Myometrial cell (primary cell): Measurements from ENCODE around the gene METRN. TPM values are rescaled to one million over a fixed set of nuclear protein-coding genes. Genes with fewer than 3 reads are reported as not detected.

Source experiments
- total RNA-seq: library from RNA; depleted of rRNA; stranded (reverse); fragments of >200 nt; gene quantifications from 2 replicates; pipeline ENCODE4 v1.2.3, GENCODE V29; 2015

METRN gene
- total RNA-seq = 83.3 and 122 TPM in 2 replicates

DNA sequence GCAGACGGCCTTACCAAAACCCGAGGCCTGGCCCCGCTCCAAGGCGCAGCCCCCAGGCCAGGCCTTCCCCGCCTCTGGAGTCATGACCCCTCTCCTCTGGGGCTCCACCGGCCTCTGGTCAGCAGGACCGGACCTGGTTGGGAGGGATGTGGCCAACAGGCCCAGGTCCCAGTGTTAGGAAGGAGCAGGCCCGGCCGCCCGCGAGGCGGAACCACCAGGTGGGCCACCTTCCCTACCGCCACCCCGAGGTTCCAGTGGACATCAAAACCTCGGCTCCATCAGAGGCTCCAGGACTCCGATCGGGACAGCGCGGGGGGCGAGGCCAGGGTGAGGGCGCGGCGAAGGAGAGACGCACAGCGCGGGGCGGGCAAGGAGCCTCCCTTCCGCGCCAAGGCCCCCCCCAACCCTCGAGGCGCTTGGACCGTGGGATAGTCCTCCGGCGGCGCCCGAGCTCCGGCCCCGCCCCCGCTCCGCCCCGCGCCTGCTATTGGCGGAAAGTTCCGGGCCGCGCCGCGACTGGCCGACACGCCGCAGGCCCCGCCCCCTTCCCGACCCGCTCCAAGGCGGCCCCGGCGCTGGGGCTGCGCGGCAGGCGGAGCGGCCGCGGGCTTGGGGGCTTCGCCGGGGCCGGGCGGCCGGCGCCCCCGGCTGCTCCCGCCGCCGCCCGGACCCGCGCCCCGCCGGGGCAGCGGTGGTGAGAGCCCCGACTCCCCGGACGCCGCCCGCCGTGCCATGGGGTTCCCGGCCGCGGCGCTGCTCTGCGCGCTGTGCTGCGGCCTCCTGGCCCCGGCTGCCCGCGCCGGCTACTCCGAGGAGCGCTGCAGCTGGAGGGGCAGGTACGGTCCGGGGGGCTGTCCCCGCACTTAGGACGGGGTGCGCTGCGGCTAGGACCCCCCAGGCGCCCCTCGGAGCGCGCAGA lies at the start of gene METRN:
METRN (plus strand) TSS at position 561 of the 919 bp plus-strand sequence; CDS start at position 733, 172 bp downstream.

DNA sequence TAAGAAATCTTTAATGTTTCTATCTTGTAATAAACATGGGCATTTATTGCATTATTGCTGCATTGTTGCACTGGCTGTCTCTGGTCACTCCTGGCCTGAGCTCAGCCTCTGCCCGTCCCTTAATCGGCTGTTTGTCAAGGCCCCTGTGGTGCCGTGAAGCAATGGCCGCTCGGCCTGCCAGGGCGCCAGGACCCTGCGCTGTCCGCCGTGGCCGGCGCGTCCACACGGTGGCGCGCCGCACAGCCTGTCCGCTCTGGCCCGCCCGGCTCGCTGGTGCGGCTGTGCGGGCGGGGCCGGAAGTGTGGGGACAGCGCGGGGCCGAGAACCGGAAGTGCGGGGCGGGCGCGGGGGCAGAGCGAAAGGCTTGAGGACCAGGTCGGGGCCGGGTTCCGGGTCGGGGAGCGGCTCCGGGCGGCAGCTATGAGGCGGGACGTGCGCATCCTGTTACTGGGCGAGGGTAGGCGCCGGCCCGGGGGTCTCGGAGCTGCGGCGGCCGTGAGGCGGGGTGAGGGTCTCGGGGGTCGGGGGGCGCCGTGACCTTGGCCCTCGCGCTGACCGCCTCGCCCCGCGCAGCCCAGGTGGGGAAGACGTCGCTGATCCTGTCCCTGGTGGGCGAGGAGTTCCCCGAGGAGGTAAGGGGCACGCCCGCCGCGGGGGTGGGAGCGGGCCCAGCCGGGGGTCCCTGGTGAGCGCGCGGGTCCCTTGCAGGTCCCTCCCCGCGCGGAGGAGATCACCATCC lies 47.0 kb upstream of the METRN start, which contains the start of gene RHOT2:
RHOT2 (plus strand) TSS at position 353 of the 739 bp plus-strand sequence; CDS start at position 421, 68 bp downstream.

DNA sequence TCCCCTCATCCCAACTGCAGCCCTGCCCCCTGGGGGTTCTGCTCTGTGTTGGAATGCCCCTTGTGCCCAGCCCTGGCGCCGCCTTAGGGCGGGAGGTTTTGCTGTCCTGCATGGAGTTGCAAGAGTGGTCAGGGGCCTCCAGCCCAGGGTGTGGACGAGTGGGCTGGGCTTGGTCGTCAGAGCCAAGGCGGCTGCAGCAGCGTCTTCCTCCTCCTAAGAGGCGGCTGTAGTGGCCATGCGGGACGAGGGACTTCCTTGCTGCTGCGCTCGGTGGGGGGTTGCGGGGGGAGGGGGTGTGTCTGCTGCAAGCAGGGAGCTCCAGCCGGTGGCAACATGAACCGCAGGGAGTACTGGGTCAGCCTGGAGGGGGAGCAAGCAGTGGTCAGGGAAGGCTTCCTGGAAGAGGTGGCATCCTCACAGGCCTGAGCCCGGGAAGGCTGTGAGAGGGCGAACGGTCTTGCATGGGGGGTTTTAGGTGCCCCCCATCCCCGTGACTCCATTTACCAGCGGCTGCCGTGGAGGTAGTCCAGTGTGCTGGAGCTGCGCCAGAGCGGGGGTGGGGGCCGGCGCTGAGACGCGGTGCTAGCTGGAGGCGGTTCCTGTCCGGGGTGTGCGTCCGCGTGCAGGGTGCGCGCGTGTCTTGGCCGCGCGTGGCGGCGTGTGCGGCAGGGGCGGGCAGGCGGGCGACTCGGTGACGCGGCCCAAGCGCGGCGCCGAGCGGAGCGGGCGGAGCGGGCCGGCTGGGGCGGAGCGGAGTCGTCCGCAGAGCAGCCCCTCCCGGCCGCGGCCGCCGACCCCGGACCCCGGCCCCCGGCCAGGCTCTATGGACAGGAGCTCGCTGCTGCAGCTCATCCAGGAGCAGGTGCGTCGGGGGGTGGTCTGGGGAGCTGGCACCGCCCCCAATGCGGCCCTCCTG lies 39.7 kb upstream of the METRN start, which contains the start of gene RHBDL1:
RHBDL1 (plus strand) TSS at position 704 of the 916 bp plus-strand sequence; CDS start at position 824, 120 bp downstream.

DNA sequence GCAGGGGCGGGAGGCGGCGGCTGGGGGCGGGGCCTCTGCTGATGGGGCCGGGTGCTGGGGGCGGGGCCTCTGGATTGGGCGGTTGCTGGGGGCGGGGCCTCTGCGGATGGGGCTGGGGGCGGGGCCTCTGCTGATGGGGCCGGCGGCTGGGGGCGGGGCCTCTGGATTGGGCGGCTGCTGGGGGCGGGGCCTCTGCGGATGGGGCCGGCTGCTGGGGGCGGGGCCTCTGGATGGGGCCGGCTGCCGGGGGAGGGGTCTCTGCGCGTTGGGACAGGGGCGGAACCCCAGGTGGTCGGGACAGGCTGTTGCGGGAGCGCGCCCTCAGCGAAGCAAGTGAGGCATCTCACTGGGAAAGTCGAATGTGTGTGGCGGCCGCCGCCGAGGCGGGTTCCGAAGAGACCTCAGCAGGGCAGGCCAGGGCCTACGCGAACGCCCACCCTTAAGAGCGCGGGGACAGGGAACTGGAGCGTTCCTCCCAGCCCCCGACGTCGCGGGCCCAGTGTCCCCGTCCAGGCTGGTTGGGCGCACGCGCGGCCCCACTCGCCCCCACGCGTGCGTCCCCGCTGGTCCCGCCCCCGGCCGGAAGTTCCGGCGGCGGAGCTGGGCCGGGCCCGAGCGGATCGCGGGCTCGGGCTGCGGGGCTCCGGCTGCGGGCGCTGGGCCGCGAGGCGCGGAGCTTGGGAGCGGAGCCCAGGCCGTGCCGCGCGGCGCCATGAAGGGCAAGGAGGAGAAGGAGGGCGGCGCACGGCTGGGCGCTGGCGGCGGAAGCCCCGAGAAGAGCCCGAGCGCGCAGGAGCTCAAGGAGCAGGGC lies 34.9 kb upstream of the METRN start, which contains the start of gene STUB1:
STUB1 (plus strand) TSS at position 597 of the 811 bp plus-strand sequence; CDS start at position 713, 116 bp downstream.

DNA sequence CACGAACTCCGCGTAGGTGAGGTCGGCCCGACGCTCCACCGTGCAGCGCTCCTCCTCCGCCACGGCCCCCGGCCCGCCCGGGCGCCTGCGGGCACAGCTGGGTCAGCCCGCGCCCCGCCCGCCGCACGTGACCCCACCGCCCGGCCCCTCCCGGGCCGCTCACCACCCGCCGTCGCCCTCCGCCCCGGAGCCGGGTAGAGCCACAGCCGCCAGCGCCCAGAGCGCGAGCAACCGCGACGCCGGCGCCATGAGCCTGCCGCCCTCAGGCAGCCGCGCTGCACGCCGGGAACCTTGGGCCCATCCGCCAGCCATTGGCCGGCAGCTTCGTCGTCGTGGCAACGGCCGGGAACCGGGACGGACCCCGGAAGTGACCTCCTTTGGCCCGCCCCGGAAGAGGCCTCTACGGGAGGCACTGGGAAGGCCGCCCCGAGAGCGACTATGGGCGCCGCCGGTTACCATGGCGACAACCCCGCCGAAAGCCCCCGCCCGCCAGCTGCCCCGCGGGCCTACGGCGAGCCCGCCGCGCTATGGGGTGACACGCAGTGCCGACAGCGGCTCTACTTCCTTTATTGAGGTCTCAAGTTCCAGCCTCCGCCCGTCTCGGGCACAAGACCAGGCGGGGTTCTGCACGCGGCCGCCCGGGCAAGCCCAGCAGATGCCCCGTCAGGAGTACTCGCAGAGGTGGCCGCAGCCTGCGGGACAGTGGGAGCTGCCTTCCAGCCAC lies 30.7 kb upstream of the METRN start, which contains the start of gene JMJD8:
JMJD8 (minus strand) TSS at position 264 of the 724 bp plus-strand sequence; CDS start at position 249, 15 bp downstream.

DNA sequence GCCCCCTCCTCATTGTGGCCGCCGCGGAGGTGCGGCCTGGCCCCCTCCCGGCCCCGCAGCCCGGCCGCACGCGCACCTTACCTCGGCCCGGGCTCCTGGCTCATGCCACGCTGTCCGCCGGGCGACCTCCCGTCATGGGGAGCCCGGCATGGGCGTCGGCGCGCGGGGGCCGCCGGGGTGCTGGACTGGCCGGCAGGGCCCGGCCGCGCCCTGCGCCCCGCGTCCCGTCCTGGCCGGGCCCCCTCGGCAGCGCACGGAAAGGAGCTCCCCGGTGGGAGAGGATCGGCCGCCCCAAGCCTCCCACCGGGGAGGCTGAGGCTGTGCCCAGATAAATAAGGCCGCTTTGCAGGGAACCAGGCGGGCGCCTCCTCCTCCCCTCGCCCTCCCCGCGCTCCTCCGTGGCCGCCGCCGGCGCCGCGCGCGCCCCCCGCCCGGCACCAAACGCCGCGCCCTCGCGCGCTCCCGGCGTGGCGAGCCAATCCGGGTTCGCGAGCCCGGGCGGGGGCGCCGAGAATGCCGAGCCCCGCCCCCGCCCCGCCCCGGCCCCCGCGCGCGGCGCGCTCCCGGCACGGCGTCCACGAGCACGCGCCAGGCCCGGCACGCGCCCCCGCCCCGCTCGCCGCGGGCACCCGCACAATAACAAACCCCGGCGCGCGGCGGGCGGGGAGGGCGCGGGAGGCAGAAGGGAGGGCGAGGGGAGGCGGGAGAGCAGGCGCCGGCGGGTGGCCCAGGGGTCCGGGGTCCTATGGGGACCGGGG lies 9.3 kb upstream of the METRN start, which contains the start of gene FBXL16:
FBXL16 (minus strand) TSS at position 371 of the 758 bp plus-strand sequence. CDS start 8,396 bp downstream, outside the sequence.

DNA sequence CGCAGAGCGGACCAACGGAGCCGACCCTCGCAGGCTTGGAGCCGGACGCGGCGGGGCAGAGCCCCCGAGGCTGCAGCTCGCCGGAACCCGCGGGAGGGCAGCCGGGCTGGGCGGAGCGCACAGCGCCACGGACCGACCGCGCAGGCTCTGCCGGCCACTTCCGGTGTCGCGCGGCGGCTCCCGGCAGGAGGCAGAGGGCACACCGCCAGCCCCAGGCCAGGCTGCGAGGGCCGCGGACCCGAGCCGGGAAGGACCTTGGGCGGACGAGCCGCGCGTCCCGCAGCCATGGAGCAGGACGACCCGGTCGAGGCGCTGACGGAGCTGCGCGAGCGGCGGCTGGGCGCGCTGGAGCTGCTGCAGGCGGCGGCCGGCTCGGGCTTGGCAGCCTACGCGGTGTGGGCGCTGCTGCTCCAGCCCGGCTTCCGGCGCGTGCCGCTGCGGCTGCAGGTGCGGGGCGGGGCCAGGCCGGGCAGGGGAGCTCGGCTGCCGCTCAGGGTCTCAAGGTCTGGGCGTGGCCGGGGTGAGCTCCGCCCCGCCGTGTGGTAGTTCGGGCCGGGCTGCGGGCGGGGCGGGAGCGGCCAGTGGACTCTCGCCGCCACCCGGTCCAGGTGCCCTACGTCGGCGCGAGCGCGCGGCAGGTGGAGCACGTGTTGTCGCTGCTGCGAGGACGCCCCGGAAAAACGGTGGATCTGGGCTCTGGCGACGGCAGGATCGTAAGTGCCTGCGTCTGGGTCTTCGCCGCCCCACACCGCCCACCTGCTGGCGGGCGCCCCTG lies 6.3 kb downstream of the METRN start, which contains the start of gene ANTKMT:
ANTKMT (plus strand) TSS at position 157 of the 775 bp plus-strand sequence; CDS start at position 286, 129 bp downstream.

DNA sequence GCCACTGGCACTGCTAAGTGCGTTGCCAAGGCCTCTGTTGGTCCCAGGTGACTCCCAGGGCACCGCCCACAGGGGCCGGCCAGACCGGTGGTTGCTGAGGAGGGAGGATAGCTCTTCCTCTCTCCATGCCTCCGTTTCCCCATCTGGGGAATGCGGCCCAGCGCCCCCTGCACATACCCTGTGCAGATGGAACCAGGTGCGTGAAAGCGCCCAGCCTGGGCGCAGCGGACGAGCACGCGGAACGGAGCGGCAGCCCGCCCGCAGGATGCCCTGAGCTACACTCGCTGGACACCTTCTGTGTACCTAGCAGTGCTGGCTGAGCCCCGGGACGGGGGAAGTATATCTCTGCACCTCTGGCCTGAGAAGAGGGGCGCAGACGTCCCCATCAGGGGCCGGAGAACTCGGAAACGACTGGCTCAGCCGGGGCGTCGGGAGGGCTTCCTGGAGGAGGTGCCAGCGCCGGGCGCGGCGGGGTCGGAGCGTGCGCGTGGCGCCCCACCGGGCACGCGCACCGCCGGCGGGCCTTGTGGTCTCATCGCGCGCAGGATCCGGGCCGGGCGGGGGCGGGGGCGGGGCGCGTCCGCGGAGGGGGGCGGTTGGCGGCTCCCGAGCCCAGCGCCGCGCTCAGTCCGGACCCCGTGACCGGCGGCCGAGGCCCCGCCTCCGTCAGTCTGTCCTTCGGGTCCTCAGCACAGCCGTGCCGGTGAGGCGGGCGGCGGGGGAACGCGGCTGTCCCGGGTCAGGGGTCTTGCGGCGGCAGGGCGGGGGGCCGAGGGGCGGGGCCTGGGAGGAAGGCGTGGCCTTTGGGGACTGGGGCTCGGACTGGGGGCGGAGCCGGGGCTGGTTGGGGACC lies 11.7 kb downstream of the METRN start, which contains the start of the genes CCDC78 and HAGHL:
CCDC78 (minus strand) TSS at position 6 of the 853 bp plus-strand sequence. CDS start 76 bp downstream, outside the sequence.
HAGHL (plus strand) TSS at position 669 of the 853 bp plus-strand sequence. CDS start 404 bp downstream, outside the sequence.

DNA sequence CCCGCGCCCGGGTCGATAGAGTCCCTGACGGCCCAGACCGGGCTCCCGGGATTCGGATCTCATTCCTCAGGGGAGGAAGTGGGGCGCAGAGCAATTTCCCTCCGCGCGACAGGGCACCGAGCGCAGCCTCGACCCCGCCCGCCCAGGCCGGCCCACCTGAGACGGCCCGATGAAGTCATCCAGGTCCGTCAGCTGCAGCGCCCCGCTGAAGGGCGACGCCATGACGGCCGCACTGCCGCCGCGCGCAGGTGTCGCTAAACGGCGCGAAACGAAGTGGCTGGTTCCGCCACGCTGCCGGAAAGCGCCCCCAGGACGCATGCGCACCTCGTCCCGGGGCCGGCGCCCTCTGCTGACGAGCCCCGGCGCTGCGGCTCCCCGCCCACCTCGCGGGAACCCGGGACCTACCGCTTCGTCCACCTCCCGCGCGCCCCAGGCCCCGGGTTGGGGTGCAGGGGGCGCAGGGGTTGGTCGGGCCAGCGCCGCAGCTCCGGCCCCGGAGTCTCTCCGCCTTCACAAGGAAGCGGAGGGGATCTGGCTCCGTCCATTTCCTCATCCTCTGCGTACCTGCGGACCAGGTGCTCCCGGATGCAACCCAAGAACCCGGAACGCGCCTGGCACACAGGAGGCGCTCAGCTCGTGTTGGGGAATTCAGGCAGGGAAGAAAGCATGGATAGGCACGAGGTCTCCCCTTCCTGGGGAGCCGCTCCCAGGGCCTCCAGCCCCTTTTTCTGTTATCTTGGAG lies 26.0 kb downstream of the METRN start, which contains the start of gene CIAO3:
CIAO3 (minus strand) TSS at position 234 of the 742 bp plus-strand sequence; CDS start at position 222, 12 bp downstream.

DNA sequence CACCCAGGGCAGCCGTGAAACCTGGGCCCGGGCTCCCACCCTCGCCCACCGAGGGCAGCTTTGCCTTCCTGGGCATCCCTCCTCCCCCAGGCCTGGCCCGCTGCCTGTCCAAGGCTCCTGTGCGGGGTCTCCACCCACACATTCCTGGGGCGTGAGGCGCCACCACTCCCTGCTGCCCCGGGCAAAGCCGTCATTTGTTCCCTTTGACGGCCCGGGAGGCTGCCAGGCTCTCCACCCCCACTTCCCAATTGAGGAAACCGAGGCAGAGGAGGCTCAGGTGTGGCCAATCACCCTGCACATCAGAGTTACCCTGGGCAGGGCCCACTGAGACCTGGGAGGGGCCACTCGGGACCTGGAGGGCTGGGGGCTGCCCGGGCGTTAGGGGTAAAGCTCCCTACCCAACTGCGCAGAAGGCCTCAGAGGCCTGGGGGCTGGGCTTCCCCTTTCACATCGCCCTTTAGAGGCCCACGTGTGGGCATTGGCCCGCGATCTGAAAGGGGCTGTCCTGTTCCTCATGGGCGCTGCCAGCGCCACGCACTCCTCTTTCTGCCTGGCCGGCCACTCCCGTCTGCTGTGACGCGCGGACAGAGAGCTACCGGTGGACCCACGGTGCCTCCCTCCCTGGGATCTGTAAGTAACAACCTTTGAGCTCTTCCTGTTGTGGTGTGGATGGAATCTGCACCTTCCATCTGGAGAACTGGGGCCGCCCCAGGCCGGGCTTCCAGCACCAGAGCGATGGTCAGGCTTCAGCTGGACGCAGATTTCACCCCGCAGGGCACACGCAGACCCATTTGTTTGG lies 45.8 kb downstream of the METRN start, which contains the start of gene MSLN:
MSLN (plus strand) TSS at position 190 of the 799 bp plus-strand sequence. CDS start 1,947 bp downstream, outside the sequence.

Other genes starting within 250 kb of the METRN start
- 34.9 and 35.8 TPM in 2 replicates for gene CAPN15, start 187.4 kb upstream of the METRN start, total RNA-seq
- gene PRR35, start 154.7 kb upstream of the METRN start, total RNA-seq = not detected in 2 replicates
- gene NHLRC4, start 148.1 kb upstream of the METRN start, total RNA-seq = 2.8 and 3.2 TPM in 2 replicates
- gene PIGQ, start 145.2 kb upstream of the METRN start, total RNA-seq = 37.4 and 48.4 TPM in 2 replicates
- gene RAB40C, start 125.1 kb upstream of the METRN start, total RNA-seq = 19.0 TPM in 2 replicates
- 0.86 TPM in 1 of 2 replicates, not detected in the other for gene WFIKKN1, start 84.1 kb upstream of the METRN start, total RNA-seq
- 103 and 185 TPM in 2 replicates for gene METTL26, start 78.8 kb upstream of the METRN start, total RNA-seq
- 25.0 and 28.8 TPM in 2 replicates for gene MCRIP2, start 73.3 kb upstream of the METRN start, total RNA-seq
- gene WDR90, start 65.8 kb upstream of the METRN start, total RNA-seq = 17.6 and 19.3 TPM in 2 replicates
- 47.0 and 48.7 TPM in 2 replicates for gene RHOT2, start 47.0 kb upstream of the METRN start, total RNA-seq
- gene RHBDL1, start 39.4 kb upstream of the METRN start, total RNA-seq = 0.58 and 2.7 TPM in 2 replicates
- 263 and 336 TPM in 2 replicates for gene STUB1, start 34.7 kb upstream of the METRN start, total RNA-seq
- 71.1 and 94.3 TPM in 2 replicates for gene JMJD8, start 30.8 kb upstream of the METRN start, total RNA-seq
- 9.5 and 12.8 TPM in 2 replicates for gene WDR24, start 24.7 kb upstream of the METRN start, total RNA-seq
- gene FBXL16, start 9.3 kb upstream of the METRN start, total RNA-seq = 0.53 and 1.2 TPM in 2 replicates
- gene ANTKMT, start 6.0 kb downstream of the METRN start, total RNA-seq = 32.1 and 40.9 TPM in 2 replicates
- gene CCDC78, start 11.3 kb downstream of the METRN start, total RNA-seq = 0.29 and 0.71 TPM in 2 replicates
- 13.5 and 15.2 TPM in 2 replicates for gene HAGHL, start 12.0 kb downstream of the METRN start, total RNA-seq
- 31.7 and 32.4 TPM in 2 replicates for gene CIAO3, start 25.9 kb downstream of the METRN start, total RNA-seq
- 0.53 and 0.86 TPM in 2 replicates for gene MSLN, start 45.6 kb downstream of the METRN start, total RNA-seq
- 25.7 and 38.1 TPM in 2 replicates for gene RPUSD1, start 73.3 kb downstream of the METRN start, total RNA-seq
- 14.4 and 17.4 TPM in 2 replicates for gene CHTF18, start 73.5 kb downstream of the METRN start, total RNA-seq
- not detected in 2 replicates for gene GNG13, start 85.6 kb downstream of the METRN start, total RNA-seq